Activated B cell treated with CpG ODN at 0.5 μM for 24 hours (primary cell): Measurements from ENCODE around the gene PSMC3. TPM values are rescaled to one million over a fixed set of nuclear protein-coding genes. Genes with fewer than 3 reads are reported as not detected.

Experiments
- ATAC-seq: fragments of 200-7000 bp; cut with Tn5 transposase; one replicate; pipeline ENCODE4 v1.10.0; 2021; ENCODE audit warnings: low read depth, mild to moderate bottlenecking, moderate library complexity
- CTCF ChIA-PET: fragments of 350-600 bp; sonication (Branson Sonifier 250); formaldehyde crosslinking; loops from one replicate; lab custom pipeline; 2021; ENCODE audit warnings: antibody characterized with exemption; lab: Charles Lee
- POLR2A ChIA-PET: fragments of 350-600 bp; sonication (Branson Sonifier 250); formaldehyde crosslinking; loops from one replicate; lab custom pipeline; 2021; ENCODE audit warnings: antibody characterized with exemption; lab: Charles Lee
- DNase-seq: peaks from one replicate; pipeline ENCODE4 v3.0.0; 2022
- H3K27ac Mint-ChIP-seq: one replicate; pipeline ENCODE4 v1.8.0; 2020; ENCODE audit warnings: mixed read lengths
- H3K27me3 Mint-ChIP-seq: one replicate; pipeline ENCODE4 v1.8.0; 2021; ENCODE audit warnings: mixed read lengths
- H3K36me3 Mint-ChIP-seq: one replicate; pipeline ENCODE4 v1.8.0; 2021; ENCODE audit warnings: low read depth, mixed read lengths
- H3K4me1 Mint-ChIP-seq: one replicate; pipeline ENCODE4 v1.8.0; 2021; ENCODE audit warnings: mixed read lengths
- H3K4me3 Mint-ChIP-seq: one replicate; pipeline ENCODE4 v1.8.0; 2020; ENCODE audit warnings: mild to moderate bottlenecking, mixed read lengths
- H3K9me3 Mint-ChIP-seq: one replicate; pipeline ENCODE4 v1.8.0; 2020; ENCODE audit warnings: mixed read lengths
- CTCF ChIP-seq: fragments of 200-600 bp; IDR thresholded peaks from one replicate; pipeline ENCODE4 v1.8.0; 2022; ENCODE audit warnings: antibody characterized with exemption, mild to moderate bottlenecking
- intact Hi-C: fragments of 100-400 bp; cut with micrococcal nuclease; formaldehyde crosslinking; loops from one replicate; pipeline ENCODE4 v1.15.1; 2024
- total RNA-seq: library from RNA; stranded (reverse); gene quantifications from 2 replicates; pipeline ENCODE4 v1.2.3, GENCODE V29; 2022

The PSMC3 gene
- total RNA-seq, 1 donor from 2014 or later = 101 TPM

- POLR2A ChIA-PET = interaction anchor here (0.5 to 4.0 kb wide), 9 partner anchors 8 to 158 kb away, joined by 3 to 42 read pairs (median 12); partner anchors contain the start of genes ACP2, PSMC3 and SPI1
- intact Hi-C loops = loop anchor here (10.0 kb wide), 2 partner anchors 448 to 702 kb away; partner anchors contain the start of genes ARHGAP1 and ZNF408
- Mint-ChIP-seq H3K27ac (peak overlapping the region; percentile 95), H3K9me3 (no peaks in the 10 kb centered on the region), H3K36me3 (peaks cover 2% of the 10 kb centered on the region), H3K4me3 (peak overlapping the region; percentile 87), H3K4me1 (peaks cover 24% of the 10 kb centered on the region), H3K27me3 (no peaks in the 10 kb centered on the region)
- DNase-seq (no peak), ATAC-seq (no peak)
- no peak for TF ChIP-seq CTCF
- CTCF ChIA-PET = interaction anchor here (0.7 to 2.1 kb wide), 4 partner anchors 29 to 228 kb away, joined by 3 to 43 read pairs (median 4); partner anchors contain the start of gene SPI1
Measured at GRCh38 chr11:47406896-47407745, 19.1 kb downstream of the PSMC3 start.

GRCh38 chr11:47403571-47403970, 22.7 kb downstream of the PSMC3 start:
- H3K4me1 Mint-ChIP-seq = peaks cover 41% of the 10 kb centered on the region
- no peak for DNase-seq
- no peak for TF ChIP-seq CTCF
- intact Hi-C loops = loop anchor here (10.0 kb wide), 2 partner anchors 451 to 699 kb away; partner anchors contain the start of genes ARHGAP1 and ZNF408
- H3K9me3 Mint-ChIP-seq = no peaks in the 10 kb centered on the region
- ChIA-PET POLR2A (interaction anchor here (1.3 to 7.6 kb wide), 3 partner anchors 12 to 189 kb away, joined by 4 to 106 read pairs (median 34); partner anchors contain the start of genes DDB2 and SPI1), CTCF (interaction anchor here (2.3 kb wide), 1 partner anchor 30 kb away, joined by 22 read pairs; no protein-coding TSS in a partner anchor)
- no peaks in the 10 kb centered on the region for H3K27me3 Mint-ChIP-seq
- H3K36me3 Mint-ChIP-seq = peaks cover 2% of the 10 kb centered on the region
- ATAC-seq = no peak
- peak overlapping the region; percentile 32 for H3K27ac Mint-ChIP-seq
- H3K4me3 Mint-ChIP-seq = no peak overlapping the region

GRCh38 chr11:47403135-47403534, 23.1 kb downstream of the PSMC3 start:
- TF ChIP-seq CTCF = no peak
- Mint-ChIP-seq H3K27me3 (no peaks in the 10 kb centered on the region), H3K4me1 (peaks cover 45% of the 10 kb centered on the region), H3K4me3 (no peak overlapping the region), H3K36me3 (peaks cover 2% of the 10 kb centered on the region), H3K9me3 (no peaks in the 10 kb centered on the region), H3K27ac (peak overlapping the region; percentile 32)
- ChIA-PET CTCF (interaction anchor here (2.3 kb wide), 1 partner anchor 30 kb away, joined by 22 read pairs; no protein-coding TSS in a partner anchor), POLR2A (interaction anchor here (1.3 to 7.6 kb wide), 3 partner anchors 11 to 189 kb away, joined by 4 to 106 read pairs (median 34); partner anchors contain the start of genes DDB2 and SPI1)
- DNase-seq (no peak), ATAC-seq (no peak)
- intact Hi-C loops = loop anchor here (10.0 kb wide), 2 partner anchors 452 to 698 kb away; partner anchors contain the start of genes ARHGAP1 and ZNF408

GRCh38 chr11:47400768-47401279, 25.4 kb downstream of the PSMC3 start:
- CTCF ChIA-PET = interaction anchor here (3.0 kb wide), 1 partner anchor 27 kb away, joined by 24 read pairs; no protein-coding TSS in a partner anchor
- intact Hi-C loops = loop anchor here (1.0 to 10.0 kb wide), 8 partner anchors 7 to 696 kb away; partner anchors contain the start of genes ARHGAP1, PSMC3, SLC39A13 and SPI1
- peak overlapping the region; percentile 88 for H3K4me3 Mint-ChIP-seq
- no peak for TF ChIP-seq CTCF
- POLR2A ChIA-PET = interaction anchor here (0.6 to 7.6 kb wide), 13 partner anchors 7 to 186 kb away, joined by 3 to 106 read pairs (median 4); partner anchors contain the start of genes ACP2, DDB2, PSMC3 and SLC39A13
- peak; percentile 65 for ATAC-seq
- H3K27ac Mint-ChIP-seq = peak overlapping the region; percentile 95
- H3K27me3 Mint-ChIP-seq = no peaks in the 10 kb centered on the region
- H3K9me3 Mint-ChIP-seq = no peaks in the 10 kb centered on the region
- H3K4me1 Mint-ChIP-seq = peaks cover 40% of the 10 kb centered on the region
- no peak for DNase-seq
- no peaks in the 10 kb centered on the region for H3K36me3 Mint-ChIP-seq
